ENCODE measurements around the gene KNDC1.

KNDC1 gene

DNA sequence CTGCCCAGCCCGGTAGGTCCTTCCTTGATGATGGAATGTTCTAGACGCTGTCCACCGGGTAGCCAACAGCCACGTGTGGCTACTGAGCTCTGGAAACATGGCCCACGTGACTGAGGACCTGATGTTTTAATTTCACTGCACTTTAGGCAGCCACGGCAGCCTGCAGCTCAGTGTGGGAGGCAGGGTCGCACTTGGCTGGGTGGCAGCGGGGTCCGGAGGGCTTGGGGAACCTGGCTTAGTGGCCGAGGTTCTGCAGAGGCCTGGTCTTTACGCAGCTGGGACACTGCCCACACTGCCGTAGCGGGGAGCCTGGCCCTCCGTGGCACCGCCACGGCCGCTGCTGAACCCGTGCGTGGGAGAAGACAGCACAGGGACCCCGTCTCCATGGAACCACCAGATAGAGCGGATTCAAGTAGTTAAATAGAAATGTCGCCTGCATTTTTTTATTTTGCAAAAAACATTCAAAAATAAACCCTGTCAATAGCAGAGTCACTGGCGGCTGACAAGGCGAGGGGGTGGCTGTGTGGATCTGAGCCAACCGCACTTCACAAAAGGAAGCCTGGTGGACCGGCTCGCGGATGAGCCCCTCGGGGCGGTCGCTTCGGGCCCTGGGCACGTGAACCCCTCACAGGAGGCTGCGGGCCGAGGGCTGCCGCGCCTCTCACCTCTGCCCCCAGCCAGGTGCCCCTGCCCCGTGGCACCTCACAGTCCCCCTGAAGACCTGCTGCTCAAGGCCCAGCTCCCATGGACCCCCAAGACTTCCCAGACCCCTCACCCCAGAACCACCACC, 44.4 kb downstream of the KNDC1 start:
- Histone ChIP-seq H3K9me3 (no peaks in the 10 kb centered on the region), H3K4me1 (no peaks in the 10 kb centered on the region), H3K27me3 (ENCODE audit: low read depth) (peaks cover 16% of the 10 kb centered on the region), H3K36me3 (replicated peaks) (no peaks in the 10 kb centered on the region), H3K4me3 (no peak overlapping the region)
- in situ Hi-C loops (cut with MboI; ENCODE audit: low sequenced_read_pairs) = no loop called here
- no peak for DNase-seq (ENCODE audit: low spot score in 2 of 2)

DNA sequence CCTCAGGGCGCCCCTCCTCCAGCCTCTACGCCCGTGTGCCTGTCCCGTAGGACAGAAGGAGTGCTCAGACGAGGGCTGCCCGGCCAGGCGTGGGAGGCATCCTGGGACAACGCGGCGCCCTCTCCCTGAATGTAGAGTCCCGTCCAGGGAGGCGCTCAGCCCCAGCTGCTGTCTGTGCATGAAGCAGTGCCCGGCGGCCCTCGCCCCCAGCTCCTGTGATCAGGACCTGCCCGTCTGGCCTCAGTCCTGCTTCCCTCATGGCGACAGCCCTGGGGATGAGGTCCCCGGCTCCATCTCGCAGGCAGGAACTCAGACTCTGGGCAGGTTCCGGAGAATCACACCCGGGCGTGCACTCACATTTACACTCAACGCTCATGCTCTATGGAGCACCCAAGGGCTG, 45.1 kb downstream of the KNDC1 start:
- Histone ChIP-seq H3K4me3 (no peak overlapping the region), H3K36me3 (replicated peaks) (no peaks in the 10 kb centered on the region), H3K27me3 (ENCODE audit: low read depth) (peaks cover 16% of the 10 kb centered on the region), H3K9me3 (no peaks in the 10 kb centered on the region), H3K4me1 (no peaks in the 10 kb centered on the region)
- no peak for DNase-seq (ENCODE audit: low spot score in 2 of 2)
- in situ Hi-C loops (cut with MboI; ENCODE audit: low sequenced_read_pairs) = no loop called here

- Histone ChIP-seq H3K9me3 (no peaks in the 10 kb centered on the region), H3K4me1 (no peaks in the 10 kb centered on the region), H3K36me3 (replicated peaks) (no peaks in the 10 kb centered on the region), H3K27me3 (ENCODE audit: low read depth) (peaks cover 14% of the 10 kb centered on the region), H3K4me3 (no peak overlapping the region)
- DNase-seq (ENCODE audit: low spot score in 2 of 2) = no peak
- in situ Hi-C loops (cut with MboI; ENCODE audit: low sequenced_read_pairs) = no loop called here
Observed at GRCh38 chr10:133206356-133207040, 46.5 kb downstream of the KNDC1 start.

DNA sequence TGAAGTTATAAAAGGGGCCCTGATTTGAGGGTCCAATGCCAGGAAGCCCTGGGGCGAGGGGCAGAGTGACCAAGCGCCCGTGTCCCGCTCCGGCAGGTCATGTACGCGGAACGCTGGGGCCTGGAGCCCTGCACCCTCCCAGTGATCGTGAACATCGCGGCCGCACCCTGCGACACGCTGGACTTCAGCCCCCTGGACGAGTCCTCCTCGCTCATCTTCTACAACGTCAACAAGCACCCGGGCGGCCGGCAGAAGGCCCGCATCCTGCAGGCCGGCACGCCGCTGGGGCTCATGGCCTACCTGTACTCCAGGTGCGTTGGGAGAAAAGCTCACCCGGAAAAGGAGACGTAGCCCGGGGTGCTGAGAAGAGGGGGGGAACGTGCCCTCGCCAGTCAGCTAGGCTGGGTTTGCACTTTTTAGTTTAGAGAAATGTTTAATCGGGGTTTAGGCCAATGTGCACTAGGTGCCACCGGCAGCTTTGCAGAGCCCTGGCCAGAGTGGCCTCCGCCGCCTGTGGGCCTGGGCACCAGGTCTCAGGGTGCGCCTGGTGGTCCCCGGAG, 47.1 kb downstream of the KNDC1 start:
- in situ Hi-C loops (cut with MboI; ENCODE audit: low sequenced_read_pairs) = no loop called here
- H3K27me3 ChIP-seq (ENCODE audit: low read depth) = peaks cover 10% of the 10 kb centered on the region

DNA sequence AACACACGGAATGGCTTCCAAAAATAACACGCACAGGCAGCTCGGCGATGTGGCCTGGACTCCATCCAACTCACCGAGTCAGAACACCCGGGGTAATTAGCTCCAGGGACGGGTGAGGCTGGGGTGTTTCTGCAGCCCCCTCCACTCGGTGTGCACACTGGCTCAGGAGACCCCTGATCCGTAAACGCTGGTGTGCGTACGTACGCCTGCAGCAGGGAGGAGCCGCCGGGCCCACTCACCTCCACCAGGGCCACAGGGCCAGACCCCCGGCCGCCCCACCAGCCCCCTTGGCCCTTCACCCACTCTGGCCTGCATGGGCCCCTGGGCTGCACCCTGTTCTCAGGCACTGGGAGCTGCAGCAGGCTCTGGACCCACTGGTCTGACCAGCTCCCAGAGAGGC, 47.6 kb downstream of the KNDC1 start:
- no peaks in the 10 kb centered on the region for H3K36me3 ChIP-seq (replicated peaks)
- no peaks in the 10 kb centered on the region for H3K4me1 ChIP-seq
- H3K27me3 ChIP-seq (ENCODE audit: low read depth) = peaks cover 10% of the 10 kb centered on the region
- no peak for DNase-seq (ENCODE audit: low spot score in 2 of 2)
- no peak overlapping the region for H3K4me3 ChIP-seq
- in situ Hi-C loops (cut with MboI; ENCODE audit: low sequenced_read_pairs) = no loop called here
- no peaks in the 10 kb centered on the region for H3K9me3 ChIP-seq

More for the DNA sequence above, 47.1 kb downstream of the KNDC1 start:
- H3K9me3 ChIP-seq = no peaks in the 10 kb centered on the region
- H3K4me3 ChIP-seq = no peak overlapping the region
- DNase-seq (ENCODE audit: low spot score in 2 of 2) = no peak
- H3K4me1 ChIP-seq = no peaks in the 10 kb centered on the region
- H3K36me3 ChIP-seq (replicated peaks) = no peaks in the 10 kb centered on the region

DNA sequence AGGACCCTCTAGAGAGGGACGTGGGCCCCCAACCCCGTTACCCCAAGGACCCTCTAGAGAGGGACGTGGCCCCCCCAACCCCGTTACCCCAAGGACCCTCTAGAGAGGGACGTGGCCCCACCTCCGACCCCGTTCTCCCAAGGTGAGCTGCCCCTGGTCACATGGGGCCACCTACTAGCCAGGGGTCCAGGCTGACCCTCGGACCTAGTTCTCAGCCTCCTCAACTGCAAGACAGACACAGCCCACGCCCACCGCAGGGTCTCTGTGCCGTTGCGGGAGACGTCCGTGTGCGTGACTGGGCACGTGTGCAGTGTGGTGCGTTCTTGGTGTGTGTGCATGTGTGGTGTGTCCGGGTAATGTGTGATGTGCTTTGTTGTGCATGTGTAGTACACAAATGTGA, 48.4 kb downstream of the KNDC1 start:
- no peaks in the 10 kb centered on the region for H3K9me3 ChIP-seq
- H3K4me1 ChIP-seq = no peaks in the 10 kb centered on the region
- DNase-seq (ENCODE audit: low spot score in 2 of 2) = no peak
- H3K4me3 ChIP-seq = no peak overlapping the region
- H3K36me3 ChIP-seq (replicated peaks) = no peaks in the 10 kb centered on the region
- peaks cover 10% of the 10 kb centered on the region for H3K27me3 ChIP-seq (ENCODE audit: low read depth)
- in situ Hi-C loops (cut with MboI; ENCODE audit: low sequenced_read_pairs) = no loop called here

- H3K4me3 ChIP-seq = no peak overlapping the region
- H3K27me3 ChIP-seq (ENCODE audit: low read depth) = peaks cover 10% of the 10 kb centered on the region
- in situ Hi-C loops (cut with MboI; ENCODE audit: low sequenced_read_pairs) = no loop called here
Observed at GRCh38 chr10:133209117-133209516, 49.1 kb downstream of the KNDC1 start.

DNA sequence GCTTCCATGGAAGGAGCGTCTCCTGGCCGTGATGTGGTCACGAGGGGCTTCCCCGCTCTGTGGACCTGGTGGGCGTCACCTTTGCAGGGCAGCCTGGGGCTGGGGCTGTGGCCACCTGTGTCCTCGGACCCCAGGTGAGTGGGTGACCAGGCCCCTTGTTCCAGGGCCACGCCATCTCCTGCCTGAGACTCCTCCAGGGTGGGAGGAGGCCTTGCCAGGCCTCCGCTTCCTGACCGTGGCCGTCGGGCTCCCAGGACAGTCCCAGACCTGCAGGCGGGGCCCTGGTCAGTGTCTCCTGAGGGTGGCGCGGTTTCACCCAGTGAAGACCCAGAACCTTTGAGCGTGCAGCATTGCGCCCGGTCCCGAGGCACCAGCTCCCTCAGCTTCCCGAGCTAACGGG, 49.6 kb downstream of the KNDC1 start:
- in situ Hi-C loops (cut with MboI; ENCODE audit: low sequenced_read_pairs) = no loop called here
- H3K4me1 ChIP-seq = no peaks in the 10 kb centered on the region
- H3K9me3 ChIP-seq = no peaks in the 10 kb centered on the region

More at GRCh38 chr10:133209117-133209516, 49.1 kb downstream of the KNDC1 start:
- H3K36me3 ChIP-seq (replicated peaks) = no peaks in the 10 kb centered on the region
- no peak for DNase-seq (ENCODE audit: low spot score in 2 of 2)
- no peaks in the 10 kb centered on the region for H3K4me1 ChIP-seq
- no peaks in the 10 kb centered on the region for H3K9me3 ChIP-seq

GRCh38 chr10:133210398-133211140, 50.5 kb downstream of the KNDC1 start:
- Histone ChIP-seq H3K4me3 (no peak overlapping the region), H3K36me3 (replicated peaks) (no peaks in the 10 kb centered on the region), H3K4me1 (no peaks in the 10 kb centered on the region), H3K9me3 (no peaks in the 10 kb centered on the region), H3K27me3 (ENCODE audit: low read depth) (peaks cover 4% of the 10 kb centered on the region)
- DNase-seq (ENCODE audit: low spot score in 2 of 2) = no peak
- in situ Hi-C loops (cut with MboI; ENCODE audit: low sequenced_read_pairs) = no loop called here

More for the DNA sequence above, 49.6 kb downstream of the KNDC1 start:
- Histone ChIP-seq H3K27me3 (ENCODE audit: low read depth) (peaks cover 10% of the 10 kb centered on the region), H3K4me3 (no peak overlapping the region), H3K36me3 (replicated peaks) (no peaks in the 10 kb centered on the region)
- DNase-seq (ENCODE audit: low spot score in 2 of 2) = no peak

DNA sequence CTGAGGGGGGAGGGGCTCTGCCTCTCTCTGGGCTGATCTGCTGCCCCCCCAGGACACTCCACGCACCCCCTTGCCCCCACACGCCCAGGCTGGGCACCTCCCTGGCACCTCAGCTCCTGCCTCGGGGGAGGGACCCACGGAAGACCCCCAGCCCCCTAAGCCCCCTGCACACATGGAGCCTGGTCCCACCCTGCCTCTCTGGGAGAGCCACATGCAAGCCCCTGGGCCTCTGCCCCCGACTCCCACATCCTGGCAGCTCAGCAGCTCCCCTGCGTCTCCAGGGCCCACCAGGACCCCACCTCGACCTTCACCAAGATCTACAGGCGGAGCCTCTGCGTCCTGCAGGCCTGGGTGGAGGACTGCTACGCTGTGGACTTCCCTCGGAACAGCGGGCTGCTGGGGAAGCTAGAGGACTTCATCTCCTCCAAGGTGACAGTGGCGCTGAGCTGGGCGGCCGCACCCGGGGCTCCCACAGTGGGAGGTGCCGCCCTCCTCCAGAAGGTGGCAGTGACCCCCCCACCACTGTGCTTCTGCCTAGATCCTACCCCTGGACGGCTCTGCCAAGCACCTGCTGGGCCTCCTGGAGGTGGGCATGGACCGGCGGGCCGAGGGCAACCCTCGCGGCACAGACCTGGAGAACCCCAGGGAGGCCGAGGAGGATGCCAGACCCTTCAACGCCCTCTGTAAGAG, 51.3 kb downstream of the KNDC1 start:
- DNase-seq (ENCODE audit: low spot score in 2 of 2) = no peak
- Histone ChIP-seq H3K27me3 (ENCODE audit: low read depth) (peaks cover 2% of the 10 kb centered on the region; the same call in 1 of the 2 replicates), H3K4me1 (no peaks in the 10 kb centered on the region), H3K9me3 (no peaks in the 10 kb centered on the region), H3K4me3 (no peak overlapping the region), H3K36me3 (replicated peaks) (no peaks in the 10 kb centered on the region)
- in situ Hi-C loops (cut with MboI; ENCODE audit: low sequenced_read_pairs) = no loop called here

DNA sequence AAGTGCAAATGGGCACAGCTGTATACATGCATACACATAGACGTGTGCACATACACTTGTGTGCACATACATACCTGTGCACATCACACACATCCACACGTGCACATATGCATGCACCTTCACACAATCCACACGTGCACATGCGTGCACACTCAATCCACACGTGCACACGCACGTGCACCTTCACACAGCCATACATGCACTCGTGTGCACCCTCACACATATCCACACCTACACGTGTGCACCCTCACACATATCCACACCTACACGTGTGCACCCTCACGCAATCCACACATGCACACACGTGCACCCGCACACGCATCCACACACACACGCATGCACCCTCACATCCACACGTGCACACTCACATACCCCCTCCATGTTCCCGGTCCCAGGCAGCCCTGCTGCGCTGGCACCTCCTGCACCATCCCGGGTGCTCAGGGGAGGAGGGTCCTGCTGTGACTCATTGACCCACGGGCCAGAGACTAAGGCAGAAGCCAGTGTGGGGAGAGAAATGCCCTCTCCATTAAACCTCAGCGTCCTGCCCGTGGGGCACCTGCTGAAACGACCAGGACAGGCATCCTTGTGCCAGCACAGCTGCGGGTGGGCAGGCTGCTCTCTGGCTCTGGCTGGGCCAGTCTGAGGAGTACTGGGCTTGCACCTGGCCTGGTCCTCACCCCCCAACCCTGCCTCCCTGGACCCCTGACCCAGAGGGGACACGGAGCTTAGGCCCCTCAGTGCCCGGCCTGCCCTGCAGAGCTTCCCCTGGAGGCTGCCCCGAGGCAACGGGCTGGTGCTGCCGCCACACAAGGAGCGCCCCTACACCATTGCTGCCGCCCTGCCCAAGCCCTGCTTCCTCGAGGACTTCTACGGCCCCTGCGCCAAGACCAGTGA, 52.2 kb downstream of the KNDC1 start:
- 0 out of 2 replicates have a peak, but pooled peaks cover 4% of the 10 kb centered on the region for H3K27me3 ChIP-seq (ENCODE audit: low read depth)
- in situ Hi-C loops (cut with MboI; ENCODE audit: low sequenced_read_pairs) = no loop called here
- H3K36me3 ChIP-seq (replicated peaks) = no peaks in the 10 kb centered on the region
- no peak for DNase-seq (ENCODE audit: low spot score in 2 of 2)
- H3K4me1 ChIP-seq = no peaks in the 10 kb centered on the region
- no peak overlapping the region for H3K4me3 ChIP-seq
- H3K9me3 ChIP-seq = no peaks in the 10 kb centered on the region

DNA sequence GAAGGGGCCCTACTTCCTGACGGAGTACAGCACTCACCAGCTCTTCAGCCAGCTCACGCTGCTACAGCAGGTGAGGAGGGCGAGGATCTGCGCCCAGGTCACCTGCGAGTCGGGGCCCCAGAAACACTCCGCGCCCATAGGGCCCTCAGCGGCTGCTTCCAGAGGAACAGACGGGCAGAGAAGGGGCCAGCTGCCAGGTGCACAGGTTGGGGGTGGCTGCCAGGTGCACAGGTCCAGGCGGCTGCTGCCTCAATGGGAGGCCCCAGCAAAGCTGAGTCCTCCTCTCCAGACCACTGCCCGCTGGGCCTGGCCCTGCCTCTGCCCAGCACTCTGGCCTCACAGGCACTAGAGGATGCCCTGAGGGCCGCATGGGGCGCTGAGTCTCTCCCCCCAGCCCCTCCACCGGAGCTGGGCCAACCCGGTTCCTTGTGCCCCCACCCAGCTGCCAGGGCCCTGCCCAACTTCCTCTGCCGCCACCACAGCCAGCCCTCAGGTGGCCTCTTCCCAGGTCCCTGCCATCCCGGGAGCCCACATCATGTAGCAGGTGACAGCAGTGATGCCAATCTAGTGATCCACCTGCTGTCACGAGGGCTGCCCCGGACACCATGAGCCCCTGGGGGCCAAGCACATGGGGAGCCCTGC, 53.0 kb downstream of the KNDC1 start:
- H3K4me1 ChIP-seq = no peaks in the 10 kb centered on the region
- in situ Hi-C loops (cut with MboI; ENCODE audit: low sequenced_read_pairs) = no loop called here
- no peak overlapping the region for H3K4me3 ChIP-seq
- H3K27me3 ChIP-seq (ENCODE audit: low read depth) = 0 out of 2 replicates have a peak, but pooled peaks cover 4% of the 10 kb centered on the region
- no peaks in the 10 kb centered on the region for H3K9me3 ChIP-seq
- H3K36me3 ChIP-seq (replicated peaks) = no peaks in the 10 kb centered on the region
- no peak for DNase-seq (ENCODE audit: low spot score in 2 of 2)

Data from HAP-1 (cell line).